ENCODE data around the gene USP13. TPM values are rescaled to one million over a fixed set of nuclear protein-coding genes. Genes with fewer than 3 reads are reported as not detected.

USP13 gene
- total RNA-seq, 2 donors from 2014 or later: 75.9 to 89.7 TPM

- Histone ChIP-seq H3K27me3 (no peaks in the 10 kb centered on the region), H3K27ac (no peak overlapping the region), H3K9me3 (no peaks in the 10 kb centered on the region), H3K4me1 (peaks cover 0 to 12% of the 10 kb centered on the region in 2 donors), H3K36me3 (no peaks in the 10 kb centered on the region), H3K4me3 (no peak overlapping the region)
- TF ChIP-seq, protein P1, sequence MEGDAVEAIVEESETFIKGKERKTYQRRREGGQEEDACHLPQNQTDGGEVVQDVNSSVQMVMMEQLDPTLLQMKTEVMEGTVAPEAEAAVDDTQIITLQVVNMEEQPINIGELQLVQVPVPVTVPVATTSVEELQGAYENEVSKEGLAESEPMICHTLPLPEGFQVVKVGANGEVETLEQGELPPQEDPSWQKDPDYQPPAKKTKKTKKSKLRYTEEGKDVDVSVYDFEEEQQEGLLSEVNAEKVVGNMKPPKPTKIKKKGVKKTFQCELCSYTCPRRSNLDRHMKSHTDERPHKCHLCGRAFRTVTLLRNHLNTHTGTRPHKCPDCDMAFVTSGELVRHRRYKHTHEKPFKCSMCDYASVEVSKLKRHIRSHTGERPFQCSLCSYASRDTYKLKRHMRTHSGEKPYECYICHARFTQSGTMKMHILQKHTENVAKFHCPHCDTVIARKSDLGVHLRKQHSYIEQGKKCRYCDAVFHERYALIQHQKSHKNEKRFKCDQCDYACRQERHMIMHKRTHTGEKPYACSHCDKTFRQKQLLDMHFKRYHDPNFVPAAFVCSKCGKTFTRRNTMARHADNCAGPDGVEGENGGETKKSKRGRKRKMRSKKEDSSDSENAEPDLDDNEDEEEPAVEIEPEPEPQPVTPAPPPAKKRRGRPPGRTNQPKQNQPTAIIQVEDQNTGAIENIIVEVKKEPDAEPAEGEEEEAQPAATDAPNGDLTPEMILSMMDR (IDR thresholded peaks at IDR 0.05): no peak
- DNase-seq (ENCODE audit: low spot score): no peak
Observed at GRCh38 chr3:179822296-179822695, 169.5 kb downstream of the USP13 start.

GRCh38 chr3:179825527-179826246 lies 172.8 kb downstream of the USP13 start:
- Histone ChIP-seq H3K4me3 (no peak overlapping the region), H3K9me3 (no peaks in the 10 kb centered on the region), H3K27ac (no peak overlapping the region), H3K36me3 (no peaks in the 10 kb centered on the region), H3K27me3 (no peaks in the 10 kb centered on the region), H3K4me1 (no peaks in the 10 kb centered on the region)
- DNase-seq (ENCODE audit: low spot score): no peak
- TF ChIP-seq, protein P1 (IDR thresholded peaks at IDR 0.05): no peak

GRCh38 chr3:179826247-179826637 lies 173.4 kb downstream of the USP13 start:
- H3K27me3 ChIP-seq: no peaks in the 10 kb centered on the region
- H3K9me3 ChIP-seq: no peaks in the 10 kb centered on the region
- H3K36me3 ChIP-seq: no peaks in the 10 kb centered on the region
- TF ChIP-seq, protein P1 (IDR thresholded peaks at IDR 0.05): no peak
- H3K27ac ChIP-seq: no peak overlapping the region
- no peaks in the 10 kb centered on the region for H3K4me1 ChIP-seq
- no peak for DNase-seq (ENCODE audit: low spot score)
- H3K4me3 ChIP-seq: no peak overlapping the region

- TF ChIP-seq, protein P1 (IDR thresholded peaks at IDR 0.05): no peak
- Histone ChIP-seq H3K27me3 (no peaks in the 10 kb centered on the region), H3K27ac (no peak overlapping the region), H3K36me3 (no peaks in the 10 kb centered on the region), H3K4me3 (no peak overlapping the region), H3K4me1 (no peaks in the 10 kb centered on the region), H3K9me3 (no peaks in the 10 kb centered on the region)
- DNase-seq (ENCODE audit: low spot score): no peak
Observed at GRCh38 chr3:179828738-179829137, 175.9 kb downstream of the USP13 start.

DNA sequence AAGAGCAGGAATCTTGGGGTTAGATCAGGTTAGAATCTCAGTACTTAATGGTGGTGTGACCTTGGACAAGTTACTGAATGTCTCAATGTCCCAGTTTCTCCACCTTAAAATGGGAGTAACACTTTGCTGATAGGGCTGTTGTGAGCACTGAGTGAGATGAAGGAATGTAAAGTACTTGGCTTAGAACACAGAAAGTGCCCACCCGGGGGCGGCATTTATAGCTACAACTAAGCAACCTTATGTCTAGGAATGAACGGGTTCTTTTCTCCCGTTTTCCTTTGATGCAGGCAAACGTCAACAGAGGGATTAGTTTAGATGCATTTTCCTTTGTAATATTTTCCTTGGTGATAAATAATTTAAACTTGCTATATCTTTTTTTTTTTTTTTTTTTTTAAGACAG lies 176.6 kb downstream of the USP13 start:
- DNase-seq (ENCODE audit: low spot score): no peak
- no peaks in the 10 kb centered on the region for H3K9me3 ChIP-seq
- H3K27me3 ChIP-seq: no peaks in the 10 kb centered on the region
- H3K4me3 ChIP-seq: no peak overlapping the region
- TF ChIP-seq, protein P1 (IDR thresholded peaks at IDR 0.05): no peak
- no peaks in the 10 kb centered on the region for H3K36me3 ChIP-seq
- H3K27ac ChIP-seq: no peak overlapping the region
- no peaks in the 10 kb centered on the region for H3K4me1 ChIP-seq

- H3K27me3 ChIP-seq: no peaks in the 10 kb centered on the region
Observed at GRCh38 chr3:179832333-179832854, 179.6 kb downstream of the USP13 start.

More at GRCh38 chr3:179832333-179832854, 179.6 kb downstream of the USP13 start:
- no peaks in the 10 kb centered on the region for H3K4me1 ChIP-seq
- H3K27ac ChIP-seq: no peak overlapping the region
- H3K36me3 ChIP-seq: no peaks in the 10 kb centered on the region
- H3K4me3 ChIP-seq: no peak overlapping the region
- no peaks in the 10 kb centered on the region for H3K9me3 ChIP-seq
- DNase-seq (ENCODE audit: low spot score): no peak
- TF ChIP-seq, protein P1 (IDR thresholded peaks at IDR 0.05): no peak
